Spleen (tissue), 11 donors: ENCODE data around the gene PMEL. TPM values are rescaled to one million over a fixed set of nuclear protein-coding genes. Genes with fewer than 3 reads are reported as not detected.

Source experiments
- DNase-seq: peaks from one replicate; pipeline ENCODE4 v3.0.0-alpha.2; 2020
- H3K27ac ChIP-seq, 8 donors: fragments of 200-600 bp; sonication (generic) in 7 of 8; 1 replicate in 4 of 8; 2 replicates in 4 of 8; pipeline versions ENCODE4 v1.5.0 to v1.8.0; 2016 to 2021; ENCODE audit warnings: inconsistent platforms in 4 of 8, mild to moderate bottlenecking in 4 of 8, moderate library complexity in 1 of 8
- H3K27me3 ChIP-seq, 7 donors: fragments of 200-600 bp; sonication (generic) in 6 of 7; replicated peaks in 1 of 7; 1 replicate in 4 of 7; 2 replicates in 3 of 7; pipeline versions ENCODE4 v1.5.0 to v1.8.0; 2016 to 2021; ENCODE audit warnings: inconsistent platforms in 3 of 7, mild to moderate bottlenecking in 1 of 7
- H3K36me3 ChIP-seq, 6 donors: fragments of 200-600 bp; sonication (generic) in 5 of 6; 1 replicate in 4 of 6; 2 replicates in 2 of 6; pipeline versions ENCODE4 v1.5.0 to v1.8.0; 2016 to 2021; ENCODE audit warnings: inconsistent platforms in 2 of 6
- H3K4me1 ChIP-seq, 6 donors: fragments of 200-600 bp; sonication (generic) in 5 of 6; 1 replicate in 3 of 6; 2 replicates in 3 of 6; pipeline versions ENCODE4 v1.5.0 to v1.8.0; 2016 to 2021; ENCODE audit warnings: inconsistent platforms in 3 of 6
- H3K4me3 ChIP-seq, 8 donors: fragments of 200-600 bp; sonication (generic) in 7 of 8; 1 replicate in 4 of 8; 2 replicates in 4 of 8; pipeline versions ENCODE4 v1.5.0 to v1.8.0; 2016 to 2021; ENCODE audit warnings: inconsistent platforms in 4 of 8, mild to moderate bottlenecking in 4 of 8, moderate library complexity in 2 of 8
- H3K9me3 ChIP-seq, 8 donors: fragments of 200-600 bp; sonication (generic) in 7 of 8; 1 replicate in 4 of 8; 2 replicates in 4 of 8; pipeline versions ENCODE4 v1.5.0 to v1.8.0; 2016 to 2021; ENCODE audit warnings: inconsistent platforms in 4 of 8
- CTCF ChIP-seq, 11 experiments: fragments of 200-600 bp in 7 of 11; fragments of 450-650 bp in 4 of 11; sonication (generic) in 4 of 11; IDR thresholded peaks in 8 of 11; conservative IDR thresholded peaks in 3 of 11; 1 replicate in 7 of 11; 2 replicates in 4 of 11; pipeline versions ENCODE4 v1.4.0 to v1.8.0; 2016 to 2021; ENCODE audit warnings: antibody characterized with exemption in 11 of 11, inconsistent platforms in 4 of 11, mild to moderate bottlenecking in 1 of 11
- POLR2A ChIP-seq, 3 donors: fragments of 450-650 bp; IDR thresholded peaks; one replicate each; pipeline ENCODE4 v1.5.1; 2017; ENCODE audit warnings: antibody characterized with exemption in 3 of 3, mild to moderate bottlenecking in 1 of 3
- POLR2AphosphoS5 ChIP-seq, 3 donors: sonication (generic); formaldehyde crosslinking; IDR thresholded peaks; one replicate each; pipeline ENCODE4 v1.5.1; 2017; ENCODE audit warnings: antibody characterized with exemption in 3 of 3
- WGBS, 5 donors: extraction: QIAGEN DNeasy Blood & Tissue Kit in 3 of 5; methylation state at CpG; one replicate each; pipeline versions ENCODE4 v1.1.5 to v1.1.7; 2013 to 2018; 5-methylcytosine and 5-hydroxymethylcytosine counted together
- intact Hi-C: fragments of 100-400 bp; cut with DNase I; formaldehyde crosslinking; loops from one replicate; pipeline ENCODE4 v1.15.0; 2023; ENCODE audit warnings: low total_unique reads
- polyA plus RNA-seq, 3 donors: library from polyadenylated mRNA; stranded (reverse); fragments of 200-250 nt; gene quantifications; one replicate each; pipeline ENCODE4 v1.2.1, GENCODE V29; 2013
- total RNA-seq, 7 donors: library from RNA; depleted of rRNA in 3 of 7; stranded (reverse); fragments of >200 nt in 3 of 7; fragmentation: NEBNext Ultra II Directional in 4 of 7; extraction: Animal tissue kit (Norgen Biotek cat#: 25700) in 4 of 7; gene quantifications; one replicate each; pipeline versions ENCODE4 v1.1.0 to v1.2.1, GENCODE V29; 2016 to 2021
- donor health status: healthy with polysubstance abuse.
- donor health status: DM: no; HTN: no; CAD: no; lungs with moderate emphysema.
- donor health status: DM: no; HTN: no; CAD: no.
- donor health status: Bipolar disorder and iron deficiency.
- donor health status: healthy.
- donor health status: DM: no; HTN: no; CAD: no.
- donor health status: DM: yes; HTN: yes; CAD: no.

The PMEL gene
- total and polyA plus RNA-seq, 10 donors: 0.15 to 1.6 (median 0.74) TPM

GRCh38 chr12:55996715-55997534, 31.1 kb upstream of the PMEL start, which contains the start of gene SUOX:
TSS of gene SUOX (plus strand) at chr12:55997276. CDS start at chr12:56002222, 4,946 bp downstream.
- WGBS, 5 donors: 2 to 6% (median 4%) methylated on average over 27 of the region's 27 CpGs
- Histone ChIP-seq H3K9me3 (no peaks in the 10 kb centered on the region), H3K27ac (peak within 1 kb of the TSS in 7 of 8 donors; percentile 65 to 88 (median 85)), H3K4me1 (peaks cover 0 to 35% (median 23%) of the 10 kb centered on the region in 6 donors), H3K36me3 (peaks cover 0 to 50% (median 31%) of the 10 kb centered on the region in 6 donors), H3K27me3 (no peaks in the 10 kb centered on the region), H3K4me3 (peak within 1 kb of the TSS; percentile 28 to 78 (median 52))
- DNase-seq: peak; percentile 97
- TF ChIP-seq POLR2A (IDR thresholded peaks at IDR 0.05): no peak
- TF ChIP-seq POLR2AphosphoS5 (IDR thresholded peaks at IDR 0.05): peak; percentile 85 to 87 (median 87)
- TF ChIP-seq CTCF (IDR thresholded peaks at IDR 0.05 in 8 of 11, conservative IDR thresholded peaks at IDR 0.05 in 3 of 11): no peak
- intact Hi-C loops: loop anchor here (5.0 kb wide), 1 partner anchor 45 kb away; the partner anchor contains the start of gene RPS26

- Histone ChIP-seq H3K4me1 (peaks cover 0 to 35% (median 23%) of the 10 kb centered on the region in 6 donors), H3K36me3 (peaks cover 0 to 55% (median 37%) of the 10 kb centered on the region in 6 donors), H3K9me3 (no peaks in the 10 kb centered on the region), H3K27me3 (no peaks in the 10 kb centered on the region), H3K4me3 (peak overlapping the region; percentile 28 to 78 (median 52)), H3K27ac (peak overlapping the region in 7 of 8 donors; percentile 65 to 88 (median 85))
- intact Hi-C loops: loop anchor here (5.0 kb wide), 1 partner anchor 46 kb away; the partner anchor contains the start of gene RPS26
- TF ChIP-seq CTCF (IDR thresholded peaks at IDR 0.05 in 8 of 11, conservative IDR thresholded peaks at IDR 0.05 in 3 of 11): peak; percentile 60 to 90 (median 82)
- no peak for TF ChIP-seq POLR2AphosphoS5 (IDR thresholded peaks at IDR 0.05)
- WGBS, 5 donors: 25 to 33% (median 29%) methylated on average over 14 of the region's 14 CpGs
- peak; percentile 79 for DNase-seq
Measured at GRCh38 chr12:55996201-55996714, 30.4 kb upstream of the PMEL start.

GRCh38 chr12:55995366-55995765, 29.5 kb upstream of the PMEL start:
- Histone ChIP-seq H3K36me3 (peaks cover 7 to 62% (median 46%) of the 10 kb centered on the region in 6 donors), H3K27ac (peak overlapping the region in 1 of 8 donors; percentile 88), H3K9me3 (no peaks in the 10 kb centered on the region), H3K27me3 (no peaks in the 10 kb centered on the region), H3K4me3 (no peak overlapping the region), H3K4me1 (peaks cover 0 to 35% (median 23%) of the 10 kb centered on the region in 6 donors)
- no peak for TF ChIP-seq POLR2AphosphoS5 (IDR thresholded peaks at IDR 0.05)
- no peak for DNase-seq
- WGBS, 5 donors: 81 to 91% (median 86%) methylated on average over 8 of the region's 8 CpGs
- intact Hi-C loops: loop anchor here (5.0 kb wide), 1 partner anchor 47 kb away; the partner anchor contains the start of gene RPS26

- Histone ChIP-seq H3K27ac (peak overlapping the region in 1 of 8 donors; percentile 10), H3K27me3 (no peaks in the 10 kb centered on the region), H3K9me3 (no peaks in the 10 kb centered on the region), H3K36me3 (peaks cover 7 to 73% (median 64%) of the 10 kb centered on the region in 6 donors), H3K4me3 (no peak overlapping the region), H3K4me1 (peaks cover 0 to 30% (median 21%) of the 10 kb centered on the region in 6 donors)
- TF ChIP-seq CTCF (IDR thresholded peaks at IDR 0.05 in 8 of 11, conservative IDR thresholded peaks at IDR 0.05 in 3 of 11) (no peak), POLR2A (IDR thresholded peaks at IDR 0.05) (no peak), POLR2AphosphoS5 (IDR thresholded peaks at IDR 0.05) (no peak)
- WGBS, 5 donors: 82 to 97% (median 87%) methylated on average over 4 of the region's 4 CpGs
- no peak for DNase-seq
- intact Hi-C loops: no loop called here
Measured at GRCh38 chr12:55993230-55993853, 27.5 kb upstream of the PMEL start.
